Thoracic aorta (tissue), 2 donors: Measurements from ENCODE around the gene TMEM82. TPM values are rescaled to one million over a fixed set of nuclear protein-coding genes. Genes with fewer than 3 reads are reported as not detected.

Experiments
- ATAC-seq: fragments of 150-250 bp; one replicate; pipeline ENCODE4 v1.8.0; 2017; ENCODE audit warnings: low read depth; ENCODE audit not compliant: insufficient number of reproducible peaks, low FRiP score
- DNase-seq: peaks from one replicate; pipeline ENCODE4 v3.0.0-alpha.2; 2020; ENCODE audit warnings: low spot score
- H3K27ac ChIP-seq, 2 donors: fragments of 200-600 bp; sonication (generic); 1 replicate in 1 of 2; 2 replicates in 1 of 2; pipeline ENCODE4 v1.5.1; 2016; ENCODE audit warnings: mild to moderate bottlenecking in 2 of 2, moderate library complexity in 2 of 2
- H3K27me3 ChIP-seq: fragments of 200-600 bp; sonication (generic); replicated peaks from 2 replicates; pipeline ENCODE4 v1.6.0; 2016; ENCODE audit warnings: mild to moderate bottlenecking; ENCODE audit not compliant: insufficient read depth
- H3K36me3 ChIP-seq: fragments of 200-600 bp; sonication (generic); one replicate; pipeline ENCODE4 v1.5.1; 2016
- H3K4me1 ChIP-seq, 2 donors: fragments of 200-600 bp; sonication (generic); 1 replicate in 1 of 2; 2 replicates in 1 of 2; pipeline versions ENCODE4 v1.5.1 to v1.6.0; 2016; ENCODE audit warnings: low read depth in 2 of 2, mild to moderate bottlenecking in 1 of 2; ENCODE audit not compliant: control insufficient read depth in 1 of 2
- H3K4me3 ChIP-seq: fragments of 200-600 bp; sonication (generic); 2 replicates; pipeline ENCODE4 v1.5.1; 2016; ENCODE audit warnings: mild to moderate bottlenecking
- H3K9me3 ChIP-seq: fragments of 200-600 bp; sonication (generic); 2 replicates; pipeline ENCODE4 v1.5.1; 2016
- total RNA-seq, 2 donors: library from RNA; depleted of rRNA; stranded (reverse); fragments of >200 nt; gene quantifications; one replicate each; pipeline versions ENCODE4 v1.1.0 to v1.2.3, GENCODE V29; 2016
- TF ChIP-seq, protein P1 (sequence below): fragments of 200-600 bp; sonication (generic); IDR thresholded peaks from one replicate; pipeline ENCODE4 v1.5.1; 2019; ENCODE audit warnings: antibody characterized with exemption

Gene TMEM82
- total RNA-seq, 2 donors from 2014 or later = not detected

DNA sequence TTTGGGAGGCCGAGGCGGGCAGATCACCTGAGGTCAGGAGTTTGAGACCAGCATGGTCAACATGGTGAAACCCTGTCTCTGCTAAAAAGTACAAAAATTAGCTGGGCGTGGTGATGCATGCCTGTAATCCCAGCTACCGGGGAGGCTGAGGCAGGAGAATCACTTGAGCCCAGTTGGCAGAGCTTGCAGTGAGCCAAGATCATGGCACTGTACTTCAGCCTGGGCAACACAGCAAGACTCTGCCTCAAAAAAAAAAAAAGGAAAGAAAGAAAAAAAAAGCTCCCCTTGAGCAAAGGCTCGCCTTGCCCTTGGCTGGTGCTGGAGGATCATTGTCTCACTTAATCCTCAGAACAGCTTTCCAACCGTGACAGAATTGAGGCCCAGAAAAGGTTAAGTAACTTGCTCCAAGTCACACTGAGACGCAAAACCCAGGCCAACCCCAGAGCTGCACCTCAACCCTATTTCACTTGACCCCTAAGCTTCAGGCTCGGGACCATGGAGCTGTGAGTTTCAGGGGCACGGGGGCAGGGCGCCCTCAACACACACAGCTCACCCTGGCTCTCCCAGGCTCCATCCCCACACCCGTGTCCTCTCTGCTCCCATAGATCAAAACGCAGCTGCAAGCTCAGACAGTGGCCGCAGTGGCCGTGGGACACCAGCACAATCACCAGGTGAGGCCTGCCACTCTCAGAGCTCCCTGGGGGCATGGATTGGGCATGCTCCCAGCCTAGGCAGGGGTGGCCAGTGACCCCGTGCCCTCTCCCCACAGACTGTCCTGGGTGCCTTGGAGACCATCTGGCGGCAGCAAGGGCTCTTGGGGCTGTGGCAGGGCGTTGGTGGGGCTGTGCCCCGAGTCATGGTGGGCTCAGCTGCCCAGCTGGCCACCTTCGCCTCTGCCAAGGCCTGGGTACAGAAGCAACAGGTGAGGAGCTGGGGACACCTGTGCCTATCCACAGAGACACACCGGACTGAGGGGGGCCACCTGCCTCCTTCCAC, 4.7 kb upstream of the TMEM82 start:
- ATAC-seq (no peak), DNase-seq (no peak)
- Histone ChIP-seq H3K4me1 (peaks cover 18 to 64% of the 10 kb centered on the region in 2 donors), H3K27me3 (no peaks in the 10 kb centered on the region), H3K27ac (peak overlapping the region; percentile 70 to 74), H3K4me3 (no peak overlapping the region), H3K36me3 (peaks cover 21% of the 10 kb centered on the region), H3K9me3 (no peaks in the 10 kb centered on the region)
- TF ChIP-seq, protein P1, sequence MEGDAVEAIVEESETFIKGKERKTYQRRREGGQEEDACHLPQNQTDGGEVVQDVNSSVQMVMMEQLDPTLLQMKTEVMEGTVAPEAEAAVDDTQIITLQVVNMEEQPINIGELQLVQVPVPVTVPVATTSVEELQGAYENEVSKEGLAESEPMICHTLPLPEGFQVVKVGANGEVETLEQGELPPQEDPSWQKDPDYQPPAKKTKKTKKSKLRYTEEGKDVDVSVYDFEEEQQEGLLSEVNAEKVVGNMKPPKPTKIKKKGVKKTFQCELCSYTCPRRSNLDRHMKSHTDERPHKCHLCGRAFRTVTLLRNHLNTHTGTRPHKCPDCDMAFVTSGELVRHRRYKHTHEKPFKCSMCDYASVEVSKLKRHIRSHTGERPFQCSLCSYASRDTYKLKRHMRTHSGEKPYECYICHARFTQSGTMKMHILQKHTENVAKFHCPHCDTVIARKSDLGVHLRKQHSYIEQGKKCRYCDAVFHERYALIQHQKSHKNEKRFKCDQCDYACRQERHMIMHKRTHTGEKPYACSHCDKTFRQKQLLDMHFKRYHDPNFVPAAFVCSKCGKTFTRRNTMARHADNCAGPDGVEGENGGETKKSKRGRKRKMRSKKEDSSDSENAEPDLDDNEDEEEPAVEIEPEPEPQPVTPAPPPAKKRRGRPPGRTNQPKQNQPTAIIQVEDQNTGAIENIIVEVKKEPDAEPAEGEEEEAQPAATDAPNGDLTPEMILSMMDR = no peak

DNA sequence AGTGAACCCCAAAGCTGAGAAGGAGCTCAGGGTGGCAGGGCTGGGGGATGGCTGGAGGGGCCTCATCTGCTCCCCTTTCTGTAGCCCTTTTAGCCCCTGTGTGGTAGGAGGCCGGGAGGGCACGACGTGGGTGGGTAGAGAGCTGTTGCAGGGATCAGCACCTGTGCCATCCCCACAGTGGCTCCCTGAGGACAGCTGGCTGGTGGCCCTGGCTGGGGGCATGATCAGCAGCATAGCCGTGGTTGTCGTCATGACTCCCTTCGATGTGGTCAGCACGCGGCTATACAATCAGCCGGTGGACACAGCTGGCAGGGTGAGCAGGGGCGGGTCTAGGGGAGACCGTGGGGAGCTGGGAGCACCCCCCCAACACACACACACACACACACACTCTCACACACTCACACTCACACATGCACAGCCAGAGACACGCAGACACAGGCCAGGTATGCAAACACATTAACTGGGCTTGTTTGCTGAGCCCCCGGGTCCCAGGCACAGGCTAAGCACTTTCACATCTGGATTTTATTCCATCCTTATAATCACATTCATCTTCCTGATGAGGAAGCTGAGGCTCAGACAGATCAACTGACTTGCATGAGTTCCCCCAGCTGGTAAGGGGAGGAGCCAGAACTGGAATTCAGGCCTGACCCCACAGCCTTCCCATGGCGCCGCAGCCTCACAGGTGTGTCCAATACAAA, 3.7 kb upstream of the TMEM82 start:
- TF ChIP-seq, protein P1 = no peak
- no peak overlapping the region for H3K4me3 ChIP-seq
- DNase-seq = no peak
- ATAC-seq = no peak
- H3K27ac ChIP-seq = peak overlapping the region; percentile 70 to 74
- H3K27me3 ChIP-seq = no peaks in the 10 kb centered on the region
- peaks cover 18 to 66% of the 10 kb centered on the region in 2 donors for H3K4me1 ChIP-seq
- H3K36me3 ChIP-seq = peaks cover 16% of the 10 kb centered on the region
- H3K9me3 ChIP-seq = no peaks in the 10 kb centered on the region

DNA sequence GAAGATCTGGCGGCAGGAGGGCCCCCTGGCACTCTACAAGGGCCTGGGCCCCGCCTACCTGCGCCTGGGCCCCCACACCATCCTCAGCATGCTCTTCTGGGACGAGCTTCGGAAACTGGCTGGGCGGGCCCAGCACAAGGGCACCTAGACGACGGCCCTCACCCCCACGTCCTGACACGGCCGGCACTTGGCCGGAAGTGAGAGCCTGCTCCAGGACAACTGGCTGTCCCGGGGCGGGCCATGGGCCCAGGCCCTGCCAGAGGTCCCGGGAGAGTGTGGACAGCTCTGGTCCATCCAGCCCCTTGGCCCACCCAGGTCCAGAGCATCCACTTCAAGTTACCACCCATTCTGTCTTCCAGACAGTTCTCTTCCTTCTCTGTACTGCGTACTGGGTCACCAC, 3.0 kb upstream of the TMEM82 start:
- DNase-seq (no peak), ATAC-seq (no peak)
- H3K4me1 ChIP-seq = peaks cover 18 to 66% of the 10 kb centered on the region in 2 donors
- no peak overlapping the region for H3K4me3 ChIP-seq
- no peaks in the 10 kb centered on the region for H3K9me3 ChIP-seq
- TF ChIP-seq, protein P1 = no peak
- H3K27me3 ChIP-seq = no peaks in the 10 kb centered on the region
- H3K36me3 ChIP-seq = peaks cover 9% of the 10 kb centered on the region
- H3K27ac ChIP-seq = peak overlapping the region; percentile 4 to 70

DNA sequence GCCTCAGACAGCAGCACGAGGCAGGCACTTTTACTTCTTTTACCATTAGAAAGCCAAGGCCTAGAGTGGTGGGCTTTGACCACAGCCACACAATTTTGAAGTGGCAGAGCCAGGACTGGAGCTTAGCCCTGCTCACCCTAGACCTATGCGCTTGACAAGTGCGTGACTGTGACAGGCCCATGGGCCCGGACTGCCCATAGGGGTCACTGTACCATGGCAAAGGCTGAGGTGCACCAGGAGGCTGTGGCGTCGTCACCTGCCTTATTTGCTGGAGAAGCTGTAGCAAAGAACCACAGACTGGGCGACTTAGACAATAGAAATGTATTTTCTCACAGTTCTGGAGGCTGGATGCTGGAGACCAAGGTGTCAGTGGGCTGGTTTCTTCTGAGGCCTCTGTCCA, 2.6 kb upstream of the TMEM82 start:
- no peak for ATAC-seq
- H3K27me3 ChIP-seq = no peaks in the 10 kb centered on the region
- H3K4me1 ChIP-seq = peaks cover 18 to 63% of the 10 kb centered on the region in 2 donors
- peaks cover 6% of the 10 kb centered on the region for H3K36me3 ChIP-seq
- TF ChIP-seq, protein P1 = no peak
- peak overlapping the region; percentile 4 to 70 for H3K27ac ChIP-seq
- no peaks in the 10 kb centered on the region for H3K9me3 ChIP-seq
- H3K4me3 ChIP-seq = no peak overlapping the region
- no peak for DNase-seq
